ENCODE measurements around the gene EXOG.

GRCh38 chr3:38549486-38549885 lies 53.3 kb downstream of the EXOG start:
- no peak for TF ChIP-seq CTCF (IDR thresholded peaks at IDR 0.05; ENCODE audit: low read depth, low read length)
- no peak for TF ChIP-seq EZH2phosphoT487 (IDR thresholded peaks at IDR 0.05; ENCODE audit: low read depth)
